Measurements from ENCODE around the gene PHOSPHO1.

The PHOSPHO1 gene

GRCh38 chr17:49223517-49224197 lies 6.9 kb downstream of the PHOSPHO1 start:
- intact Hi-C loops (cut with DNase I; ENCODE audit: low total_unique reads): loop anchor here (5.0 kb wide), 1 partner anchor 69 kb away; no protein-coding TSS in a partner anchor
- peaks cover 0 to 22% (median 15%) of the 10 kb centered on the region in 4 donors for H3K4me1 ChIP-seq
- peaks cover 0 to 92% of the 10 kb centered on the region in 2 donors for H3K27me3 ChIP-seq

GRCh38 chr17:49223168-49223516 lies 7.4 kb downstream of the PHOSPHO1 start:
- Histone ChIP-seq H3K27ac (no peak overlapping the region), H3K4me1 (peaks cover 0 to 22% (median 15%) of the 10 kb centered on the region in 4 donors), H3K27me3 (peaks cover 0 to 93% of the 10 kb centered on the region in 2 donors), H3K9me3 (no peaks in the 10 kb centered on the region), H3K36me3 (no peaks in the 10 kb centered on the region), H3K4me3 (no peak overlapping the region)
- intact Hi-C loops (cut with DNase I; ENCODE audit: low total_unique reads): loop anchor here (5.0 kb wide), 1 partner anchor 69 kb away; no protein-coding TSS in a partner anchor
- TF ChIP-seq, protein P1, sequence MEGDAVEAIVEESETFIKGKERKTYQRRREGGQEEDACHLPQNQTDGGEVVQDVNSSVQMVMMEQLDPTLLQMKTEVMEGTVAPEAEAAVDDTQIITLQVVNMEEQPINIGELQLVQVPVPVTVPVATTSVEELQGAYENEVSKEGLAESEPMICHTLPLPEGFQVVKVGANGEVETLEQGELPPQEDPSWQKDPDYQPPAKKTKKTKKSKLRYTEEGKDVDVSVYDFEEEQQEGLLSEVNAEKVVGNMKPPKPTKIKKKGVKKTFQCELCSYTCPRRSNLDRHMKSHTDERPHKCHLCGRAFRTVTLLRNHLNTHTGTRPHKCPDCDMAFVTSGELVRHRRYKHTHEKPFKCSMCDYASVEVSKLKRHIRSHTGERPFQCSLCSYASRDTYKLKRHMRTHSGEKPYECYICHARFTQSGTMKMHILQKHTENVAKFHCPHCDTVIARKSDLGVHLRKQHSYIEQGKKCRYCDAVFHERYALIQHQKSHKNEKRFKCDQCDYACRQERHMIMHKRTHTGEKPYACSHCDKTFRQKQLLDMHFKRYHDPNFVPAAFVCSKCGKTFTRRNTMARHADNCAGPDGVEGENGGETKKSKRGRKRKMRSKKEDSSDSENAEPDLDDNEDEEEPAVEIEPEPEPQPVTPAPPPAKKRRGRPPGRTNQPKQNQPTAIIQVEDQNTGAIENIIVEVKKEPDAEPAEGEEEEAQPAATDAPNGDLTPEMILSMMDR (IDR thresholded peaks at IDR 0.05): no peak
- DNase-seq: no peak

More at GRCh38 chr17:49223517-49224197, 6.9 kb downstream of the PHOSPHO1 start:
- Histone ChIP-seq H3K4me3 (peak overlapping the region in 1 of 2 donors; percentile 26), H3K27ac (no peak overlapping the region), H3K9me3 (no peaks in the 10 kb centered on the region), H3K36me3 (no peaks in the 10 kb centered on the region)
- TF ChIP-seq, protein P1 (IDR thresholded peaks at IDR 0.05): peak; percentile 67 to 69
- DNase-seq: no peak

- H3K9me3 ChIP-seq: no peaks in the 10 kb centered on the region
- TF ChIP-seq, protein P1 (IDR thresholded peaks at IDR 0.05): no peak
- H3K4me1 ChIP-seq: peaks cover 0 to 21% (median 19%) of the 10 kb centered on the region in 4 donors
- H3K36me3 ChIP-seq: no peaks in the 10 kb centered on the region
- DNase-seq: no peak
- intact Hi-C loops (cut with DNase I; ENCODE audit: low total_unique reads): loop anchor here (5.0 kb wide), 1 partner anchor 72 kb away; no protein-coding TSS in a partner anchor
- H3K4me3 ChIP-seq: no peak overlapping the region
- H3K27me3 ChIP-seq: peaks cover 0 to 71% of the 10 kb centered on the region in 2 donors
- H3K27ac ChIP-seq: no peak overlapping the region
Observed at GRCh38 chr17:49219987-49220386, 10.6 kb downstream of the PHOSPHO1 start.

GRCh38 chr17:49218941-49219913 lies 11.4 kb downstream of the PHOSPHO1 start:
- no peak overlapping the region for H3K4me3 ChIP-seq

More at GRCh38 chr17:49218941-49219913, 11.4 kb downstream of the PHOSPHO1 start:
- TF ChIP-seq, protein P1 (IDR thresholded peaks at IDR 0.05): no peak
- Histone ChIP-seq H3K36me3 (no peaks in the 10 kb centered on the region), H3K9me3 (no peaks in the 10 kb centered on the region), H3K27ac (no peak overlapping the region), H3K27me3 (peaks cover 0 to 64% of the 10 kb centered on the region in 2 donors), H3K4me1 (peaks cover 0 to 15% (median 12%) of the 10 kb centered on the region in 4 donors)
- intact Hi-C loops (cut with DNase I; ENCODE audit: low total_unique reads): no loop called here
- DNase-seq: no peak
